WERI-Rb-1 (cell line): Measurements from ENCODE around the gene ZFYVE27.

Experiments used
- DNase-seq: peaks from one replicate; pipeline ENCODE4 v3.0.0-alpha.2; 2020
- H3K27ac ChIP-seq: fragments of 250-450 bp; sonication (Bioruptor Pico); 2 replicates; pipeline ENCODE4 v1.5.1; 2020; ENCODE audit warnings: mild to moderate bottlenecking, moderate library complexity
- H3K27me3 ChIP-seq: fragments of 250-450 bp; sonication (Bioruptor Pico); 2 replicates; pipeline ENCODE4 v1.5.1; 2021; ENCODE audit warnings: mild to moderate bottlenecking, low read depth, moderate library complexity; ENCODE audit not compliant: insufficient read depth, severe bottlenecking
- H3K36me3 ChIP-seq: fragments of 250-450 bp; sonication (Bioruptor Pico); 2 replicates; pipeline ENCODE4 v1.5.1; 2020; ENCODE audit warnings: mild to moderate bottlenecking, moderate library complexity
- H3K4me3 ChIP-seq: 2 replicates; pipeline ENCODE4 v1.5.1; 2011; ENCODE audit warnings: low read depth, mild to moderate bottlenecking, control low read depth, low read length
- H3K9me3 ChIP-seq: fragments of 250-450 bp; sonication (Bioruptor Pico); 2 replicates; pipeline ENCODE4 v1.5.1; 2021; ENCODE audit warnings: mild to moderate bottlenecking, moderate library complexity; ENCODE audit not compliant: severe bottlenecking
- CTCF ChIP-seq: IDR thresholded peaks from 2 replicates; pipeline ENCODE4 v1.5.1; 2011; ENCODE audit warnings: low read depth, mild to moderate bottlenecking, control low read depth, inconsistent platforms, low read length

The ZFYVE27 gene

GRCh38 chr10:97714401-97715258 lies 22.3 kb upstream of the ZFYVE27 start:
- no peaks in the 10 kb centered on the region for H3K36me3 ChIP-seq
- no peaks in the 10 kb centered on the region for H3K27me3 ChIP-seq
- no peak for TF ChIP-seq CTCF
- peak overlapping the region; percentile 86 for H3K27ac ChIP-seq
- DNase-seq, result peak; percentile 62
- no peaks in the 10 kb centered on the region for H3K9me3 ChIP-seq
- peak overlapping the region; percentile 68 for H3K4me3 ChIP-seq

GRCh38 chr10:97715259-97715874 lies 21.6 kb upstream of the ZFYVE27 start:
- no peak overlapping the region for H3K4me3 ChIP-seq
- H3K27me3 ChIP-seq, result no peaks in the 10 kb centered on the region
- no peak for DNase-seq
- no peaks in the 10 kb centered on the region for H3K36me3 ChIP-seq
- no peaks in the 10 kb centered on the region for H3K9me3 ChIP-seq
- TF ChIP-seq CTCF, result no peak
- no peak overlapping the region for H3K27ac ChIP-seq

GRCh38 chr10:97717627-97718026 lies 19.3 kb upstream of the ZFYVE27 start:
- Histone ChIP-seq H3K36me3 (no peaks in the 10 kb centered on the region), H3K27ac (no peak overlapping the region), H3K4me3 (no peak overlapping the region), H3K9me3 (no peaks in the 10 kb centered on the region), H3K27me3 (no peaks in the 10 kb centered on the region)
- no peak for TF ChIP-seq CTCF
- no peak for DNase-seq

GRCh38 chr10:97718178-97718577 lies 18.8 kb upstream of the ZFYVE27 start:
- Histone ChIP-seq H3K36me3 (no peaks in the 10 kb centered on the region), H3K4me3 (no peak overlapping the region), H3K9me3 (no peaks in the 10 kb centered on the region), H3K27me3 (no peaks in the 10 kb centered on the region), H3K27ac (no peak overlapping the region)
- no peak for DNase-seq
- no peak for TF ChIP-seq CTCF

GRCh38 chr10:97718659-97719142 lies 18.2 kb upstream of the ZFYVE27 start:
- no peaks in the 10 kb centered on the region for H3K27me3 ChIP-seq
- no peaks in the 10 kb centered on the region for H3K9me3 ChIP-seq
- no peak overlapping the region for H3K4me3 ChIP-seq
- DNase-seq, result peak; percentile 46
- no peak overlapping the region for H3K27ac ChIP-seq
- no peaks in the 10 kb centered on the region for H3K36me3 ChIP-seq
- TF ChIP-seq CTCF, result no peak
